Measurements from ENCODE around the gene PSMA1.

The PSMA1 gene

DNA sequence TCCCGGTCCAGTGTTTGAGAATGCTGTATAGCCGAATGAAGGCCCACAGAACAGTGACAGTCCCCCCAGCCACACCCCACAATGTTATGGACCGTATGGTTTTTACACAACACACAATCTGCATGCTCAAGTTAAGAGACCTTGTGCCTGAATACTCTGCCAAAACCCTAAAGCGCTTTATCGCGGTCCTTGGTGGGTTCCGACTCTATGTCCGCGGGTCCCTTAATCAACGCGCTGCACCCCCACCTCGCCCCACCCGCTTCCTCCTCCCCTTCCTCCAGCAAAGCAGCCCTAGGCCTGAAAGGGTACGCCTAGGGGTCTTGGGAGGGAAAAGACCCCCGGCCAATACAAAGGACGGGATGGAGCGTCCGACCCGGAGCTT lies 21.0 kb downstream of the PSMA1 start:
- TF ChIP-seq, protein P1, sequence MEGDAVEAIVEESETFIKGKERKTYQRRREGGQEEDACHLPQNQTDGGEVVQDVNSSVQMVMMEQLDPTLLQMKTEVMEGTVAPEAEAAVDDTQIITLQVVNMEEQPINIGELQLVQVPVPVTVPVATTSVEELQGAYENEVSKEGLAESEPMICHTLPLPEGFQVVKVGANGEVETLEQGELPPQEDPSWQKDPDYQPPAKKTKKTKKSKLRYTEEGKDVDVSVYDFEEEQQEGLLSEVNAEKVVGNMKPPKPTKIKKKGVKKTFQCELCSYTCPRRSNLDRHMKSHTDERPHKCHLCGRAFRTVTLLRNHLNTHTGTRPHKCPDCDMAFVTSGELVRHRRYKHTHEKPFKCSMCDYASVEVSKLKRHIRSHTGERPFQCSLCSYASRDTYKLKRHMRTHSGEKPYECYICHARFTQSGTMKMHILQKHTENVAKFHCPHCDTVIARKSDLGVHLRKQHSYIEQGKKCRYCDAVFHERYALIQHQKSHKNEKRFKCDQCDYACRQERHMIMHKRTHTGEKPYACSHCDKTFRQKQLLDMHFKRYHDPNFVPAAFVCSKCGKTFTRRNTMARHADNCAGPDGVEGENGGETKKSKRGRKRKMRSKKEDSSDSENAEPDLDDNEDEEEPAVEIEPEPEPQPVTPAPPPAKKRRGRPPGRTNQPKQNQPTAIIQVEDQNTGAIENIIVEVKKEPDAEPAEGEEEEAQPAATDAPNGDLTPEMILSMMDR (IDR thresholded peaks at IDR 0.05; ENCODE audit: low read length): no peak
- no peak for TF ChIP-seq EZH2phosphoT487 (IDR thresholded peaks at IDR 0.05; ENCODE audit: low read length)
- TF ChIP-seq EZH2 (optimal IDR thresholded peaks at IDR 0.05; ENCODE audit: low read depth, low read length): no peak
- Histone ChIP-seq H3K27ac (ENCODE audit: low read length) (no peak overlapping the region; the same call in 1 of the 2 replicates), H3K36me3 (replicated peaks; ENCODE audit: insufficient read depth, low read length) (no peaks in the 10 kb centered on the region; the same call in 1 of the 2 replicates), H2AFZ (ENCODE audit: low read length) (peak overlapping the region; percentile 39; the same call in 1 of the 2 replicates), H3F3A (ENCODE audit: insufficient read depth, low read length) (peaks cover 28% of the 10 kb centered on the region), H3K9me2 (replicated peaks; ENCODE audit: insufficient read depth, low read length) (no peaks in the 10 kb centered on the region), H3K79me2 (ENCODE audit: low read length) (peaks cover 41% of the 10 kb centered on the region), H4K20me1 (ENCODE audit: insufficient read depth, low read length) (no peaks in the 10 kb centered on the region), H3K4me3 (ENCODE audit: low read length) (peak overlapping the region; percentile 97), H3K4me2 (ENCODE audit: low read depth, low read length) (peak overlapping the region; percentile 88), H3K9me3 (replicated peaks; ENCODE audit: insufficient read depth, low read length) (no peaks in the 10 kb centered on the region), H3K9ac (ENCODE audit: low read length) (peak overlapping the region; percentile 70), H3K27me3 (replicated peaks; ENCODE audit: insufficient read depth, low read length) (no peaks in the 10 kb centered on the region), H3K4me1 (ENCODE audit: low read length) (peaks cover 3% of the 10 kb centered on the region; the same call in 1 of the 2 replicates)
- no peak for DNase-seq

- no peaks in the 10 kb centered on the region for H3K9me3 ChIP-seq (replicated peaks; ENCODE audit: insufficient read depth, low read length)
- H3K9me2 ChIP-seq (replicated peaks; ENCODE audit: insufficient read depth, low read length): no peaks in the 10 kb centered on the region
- DNase-seq: no peak
- no peak overlapping the region for H3K4me3 ChIP-seq (ENCODE audit: low read length)
- no peaks in the 10 kb centered on the region for H3F3A ChIP-seq (ENCODE audit: insufficient read depth, low read length)
- peaks cover 28% of the 10 kb centered on the region; the same call in 1 of the 2 replicates for H3K36me3 ChIP-seq (replicated peaks; ENCODE audit: insufficient read depth, low read length)
- no peaks in the 10 kb centered on the region for H3K79me2 ChIP-seq (ENCODE audit: low read length)
- H3K9ac ChIP-seq (ENCODE audit: low read length): no peak overlapping the region
- no peak overlapping the region for H3K4me2 ChIP-seq (ENCODE audit: low read depth, low read length)
- no peaks in the 10 kb centered on the region for H3K27me3 ChIP-seq (replicated peaks; ENCODE audit: insufficient read depth, low read length)
- H2AFZ ChIP-seq (ENCODE audit: low read length): no peak overlapping the region
- no peaks in the 10 kb centered on the region for H4K20me1 ChIP-seq (ENCODE audit: insufficient read depth, low read length)
- no peak overlapping the region for H3K27ac ChIP-seq (ENCODE audit: low read length)
- no peaks in the 10 kb centered on the region for H3K4me1 ChIP-seq (ENCODE audit: low read length)
- TF ChIP-seq EZH2phosphoT487 (IDR thresholded peaks at IDR 0.05; ENCODE audit: low read length) (no peak), EZH2 (optimal IDR thresholded peaks at IDR 0.05; ENCODE audit: low read depth, low read length) (no peak)
- TF ChIP-seq, protein P1 (IDR thresholded peaks at IDR 0.05; ENCODE audit: low read length): no peak
Observed at GRCh38 chr11:14480716-14481115, 39.5 kb downstream of the PSMA1 start.

DNA sequence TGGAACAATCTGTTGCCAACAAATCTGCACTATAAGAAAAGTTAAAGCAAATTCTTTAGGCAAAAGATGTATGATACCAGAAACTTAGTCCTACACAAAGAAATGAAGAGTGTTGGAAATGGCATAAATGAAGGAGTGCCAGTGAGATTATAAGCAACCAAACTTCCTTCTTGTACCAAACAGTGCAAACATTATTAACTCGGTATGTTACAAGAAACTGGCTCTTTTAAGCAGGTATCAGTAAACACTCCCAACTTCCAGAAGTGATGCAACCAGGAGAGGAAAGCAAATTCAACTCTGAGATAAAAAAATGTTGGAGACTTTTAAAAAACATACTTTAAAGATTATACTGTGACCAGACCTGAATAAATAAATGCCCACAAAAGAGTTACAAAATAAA lies 49.1 kb downstream of the PSMA1 start:
- Histone ChIP-seq H2AFZ (ENCODE audit: low read length) (no peak overlapping the region), H3K9ac (ENCODE audit: low read length) (no peak overlapping the region), H3K9me2 (replicated peaks; ENCODE audit: insufficient read depth, low read length) (no peaks in the 10 kb centered on the region), H3K4me1 (ENCODE audit: low read length) (no peaks in the 10 kb centered on the region), H3K27ac (ENCODE audit: low read length) (no peak overlapping the region), H3K79me2 (ENCODE audit: low read length) (peaks cover 6% of the 10 kb centered on the region), H3K4me2 (ENCODE audit: low read depth, low read length) (no peak overlapping the region), H4K20me1 (ENCODE audit: insufficient read depth, low read length) (no peaks in the 10 kb centered on the region), H3K9me3 (replicated peaks; ENCODE audit: insufficient read depth, low read length) (no peaks in the 10 kb centered on the region), H3F3A (ENCODE audit: insufficient read depth, low read length) (no peaks in the 10 kb centered on the region), H3K27me3 (replicated peaks; ENCODE audit: insufficient read depth, low read length) (no peaks in the 10 kb centered on the region), H3K4me3 (ENCODE audit: low read length) (no peak overlapping the region), H3K36me3 (replicated peaks; ENCODE audit: insufficient read depth, low read length) (peaks cover 35% of the 10 kb centered on the region)
- DNase-seq: no peak
- TF ChIP-seq, protein P1 (IDR thresholded peaks at IDR 0.05; ENCODE audit: low read length): no peak
- TF ChIP-seq EZH2 (optimal IDR thresholded peaks at IDR 0.05; ENCODE audit: low read depth, low read length) (no peak), EZH2phosphoT487 (IDR thresholded peaks at IDR 0.05; ENCODE audit: low read length) (no peak)
